ENCODE data around the gene CLCNKB.
"Not testable (repeated sequence)": the region's sequence is repeated elsewhere in the genome, so short reads cannot be mapped to it uniquely, and the experiment has no call there.

DNA sequence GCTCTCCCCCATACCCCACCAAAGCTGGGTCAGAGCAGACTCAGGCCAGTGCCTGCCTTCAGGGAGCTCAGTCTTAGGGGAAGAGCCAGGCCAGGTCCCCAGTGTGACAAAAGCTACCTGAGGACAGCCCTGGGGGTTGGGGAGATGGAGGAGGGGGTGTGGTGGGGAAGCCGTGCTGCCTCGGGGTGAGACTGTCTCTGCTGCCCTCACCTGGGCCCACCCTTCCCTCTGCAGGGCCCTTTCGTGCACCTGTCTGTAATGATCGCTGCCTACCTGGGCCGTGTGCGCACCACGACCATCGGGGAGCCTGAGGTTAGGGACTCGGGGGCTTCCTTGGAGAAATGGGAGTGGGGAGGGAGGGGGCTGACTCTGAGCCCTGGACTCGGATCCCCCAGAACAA is 17.3 kb upstream of the CLCNKB start:
- TF ChIP-seq, protein P1, sequence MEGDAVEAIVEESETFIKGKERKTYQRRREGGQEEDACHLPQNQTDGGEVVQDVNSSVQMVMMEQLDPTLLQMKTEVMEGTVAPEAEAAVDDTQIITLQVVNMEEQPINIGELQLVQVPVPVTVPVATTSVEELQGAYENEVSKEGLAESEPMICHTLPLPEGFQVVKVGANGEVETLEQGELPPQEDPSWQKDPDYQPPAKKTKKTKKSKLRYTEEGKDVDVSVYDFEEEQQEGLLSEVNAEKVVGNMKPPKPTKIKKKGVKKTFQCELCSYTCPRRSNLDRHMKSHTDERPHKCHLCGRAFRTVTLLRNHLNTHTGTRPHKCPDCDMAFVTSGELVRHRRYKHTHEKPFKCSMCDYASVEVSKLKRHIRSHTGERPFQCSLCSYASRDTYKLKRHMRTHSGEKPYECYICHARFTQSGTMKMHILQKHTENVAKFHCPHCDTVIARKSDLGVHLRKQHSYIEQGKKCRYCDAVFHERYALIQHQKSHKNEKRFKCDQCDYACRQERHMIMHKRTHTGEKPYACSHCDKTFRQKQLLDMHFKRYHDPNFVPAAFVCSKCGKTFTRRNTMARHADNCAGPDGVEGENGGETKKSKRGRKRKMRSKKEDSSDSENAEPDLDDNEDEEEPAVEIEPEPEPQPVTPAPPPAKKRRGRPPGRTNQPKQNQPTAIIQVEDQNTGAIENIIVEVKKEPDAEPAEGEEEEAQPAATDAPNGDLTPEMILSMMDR (IDR thresholded peaks at IDR 0.05) = not testable (repeated sequence)
- TF ChIP-seq POLR2AphosphoS5, POLR2A (IDR thresholded peaks at IDR 0.05): not testable (repeated sequence)

Data from sigmoid colon (tissue), 4 donors.